OCI-LY1 (cell line): ENCODE data around the gene TLCD2.
"Not testable (repeated sequence)": the region's sequence is repeated elsewhere in the genome, so short reads cannot be mapped to it uniquely, and the experiment has no call there.

Source experiments
- H2AFZ ChIP-seq: fragments of 200-600 bp; sonication (generic), shearing (Covaris generic); 2 replicates; pipeline ENCODE4 v1.6.0; 2014; ENCODE audit warnings: antibody characterized with exemption, mild to moderate bottlenecking, low read length
- H3F3A ChIP-seq: fragments of 200-600 bp; sonication (generic), shearing (Covaris generic); 2 replicates; pipeline ENCODE4 v1.6.0; 2014; ENCODE audit warnings: mild to moderate bottlenecking, antibody characterized with exemption, low read length, moderate library complexity; ENCODE audit not compliant: insufficient read depth
- H3K27ac ChIP-seq: fragments of 200-600 bp; sonication (generic); 2 replicates; pipeline ENCODE4 v1.5.1; 2014; ENCODE audit warnings: low read length, mixed run types, mild to moderate bottlenecking, low read depth; ENCODE audit not compliant: poor library complexity, severe bottlenecking
- H3K27me3 ChIP-seq: fragments of 200-600 bp; sonication (generic); 2 replicates; pipeline ENCODE4 v1.6.0; 2014; ENCODE audit warnings: antibody characterized with exemption, mild to moderate bottlenecking, low read length, moderate library complexity; ENCODE audit not compliant: insufficient read depth
- H3K36me3 ChIP-seq: fragments of 200-600 bp; sonication (generic); 2 replicates; pipeline ENCODE4 v1.6.1; 2014; ENCODE audit warnings: mild to moderate bottlenecking, antibody characterized with exemption, low read length, moderate library complexity, mixed read lengths; ENCODE audit not compliant: insufficient read depth
- H3K4me1 ChIP-seq: fragments of 200-600 bp; sonication (generic); 2 replicates; pipeline ENCODE4 v1.5.1; 2014; ENCODE audit warnings: mild to moderate bottlenecking, low read length, moderate library complexity; ENCODE audit not compliant: insufficient read depth, severe bottlenecking
- H3K4me2 ChIP-seq: fragments of 200-600 bp; sonication (generic), shearing (Covaris generic); 2 replicates; pipeline ENCODE4 v1.6.1; 2014; ENCODE audit warnings: low read length
- H3K4me3 ChIP-seq: fragments of 200-600 bp; sonication (generic); 2 replicates; pipeline ENCODE4 v1.5.1; 2014; ENCODE audit warnings: low read length, low read depth, mild to moderate bottlenecking, mixed read lengths; ENCODE audit not compliant: poor library complexity, severe bottlenecking
- H3K79me2 ChIP-seq: fragments of 200-600 bp; shearing (Covaris generic); 2 replicates; pipeline ENCODE4 v1.6.1; 2016; ENCODE audit warnings: mixed run types, low read length, mixed read lengths; ENCODE audit not compliant: insufficient read depth
- H3K9ac ChIP-seq: fragments of 200-600 bp; sonication (generic), shearing (Covaris generic); 2 replicates; pipeline ENCODE4 v1.6.1; 2014; ENCODE audit warnings: mild to moderate bottlenecking, low read length, mixed read lengths
- H3K9me2 ChIP-seq: fragments of 200-600 bp; sonication (generic), shearing (Covaris generic); 2 replicates; pipeline ENCODE4 v1.6.1; 2014; ENCODE audit warnings: low read depth, mild to moderate bottlenecking, low read length, mixed read lengths
- H3K9me3 ChIP-seq: fragments of 200-600 bp; shearing (Covaris generic); 2 replicates; pipeline ENCODE4 v1.6.1; 2014; ENCODE audit warnings: low read length, mixed read lengths
- H4K20me1 ChIP-seq: fragments of 200-600 bp; sonication (generic), shearing (Covaris generic); 2 replicates; pipeline ENCODE4 v1.6.0; 2016; ENCODE audit warnings: mild to moderate bottlenecking, low read length; ENCODE audit not compliant: insufficient read depth
- CTCF ChIP-seq: fragments of 200-600 bp; sonication (generic), shearing (Covaris generic); IDR thresholded peaks from 2 replicates; pipeline ENCODE4 v1.5.1; 2017; ENCODE audit warnings: mild to moderate bottlenecking, antibody characterized with exemption, low read length, moderate library complexity, mixed read lengths
- EZH2 ChIP-seq: fragments of 200-600 bp; sonication (generic), shearing (Covaris generic); IDR thresholded peaks from 2 replicates; pipeline ENCODE4 v1.8.0; 2017; ENCODE audit warnings: borderline replicate concordance, mixed run types, mild to moderate bottlenecking, antibody characterized with exemption, low read length, moderate library complexity, mixed read lengths

TLCD2 gene

GRCh38 chr17:1653735-1654134 lies 56.4 kb downstream of the TLCD2 start:
- Histone ChIP-seq H3K9me3 (no peaks in the 10 kb centered on the region), H3K27ac (no peak overlapping the region), H3K9ac (no peak overlapping the region), H3K4me3 (no peak overlapping the region), H3F3A (no peaks in the 10 kb centered on the region), H4K20me1 (no peaks in the 10 kb centered on the region), H3K36me3 (peaks cover 84% of the 10 kb centered on the region), H2AFZ (no peak overlapping the region), H3K27me3 (no peaks in the 10 kb centered on the region), H3K4me2 (no peak overlapping the region), H3K79me2 (no peaks in the 10 kb centered on the region), H3K4me1 (peaks cover 10% of the 10 kb centered on the region), H3K9me2 (no peaks in the 10 kb centered on the region)
- TF ChIP-seq EZH2: no peak
- TF ChIP-seq CTCF: no peak

- H3K36me3 ChIP-seq: peaks cover 75% of the 10 kb centered on the region
Observed at GRCh38 chr17:1652794-1653193, 57.4 kb downstream of the TLCD2 start.

More at GRCh38 chr17:1652794-1653193, 57.4 kb downstream of the TLCD2 start:
- H4K20me1 ChIP-seq, H3K27ac ChIP-seq, H3K27me3 ChIP-seq, H3K4me2 ChIP-seq, H3K4me3 ChIP-seq, H3K79me2 ChIP-seq, H2AFZ ChIP-seq, H3K9me2 ChIP-seq, H3F3A ChIP-seq, H3K9ac ChIP-seq, H3K9me3 ChIP-seq: not testable (repeated sequence)
- peaks cover 17% of the 10 kb centered on the region for H3K4me1 ChIP-seq
